Brain microvascular endothelial cell (primary cell): ENCODE measurements around the gene AP2B1.

Source experiments
- DNase-seq: peaks from one replicate; pipeline ENCODE4 v3.0.0-alpha.2; 2020
- H3K27ac ChIP-seq: fragments of 250-450 bp; sonication (Bioruptor Pico); 2 replicates; pipeline ENCODE4 v1.5.1; 2020; ENCODE audit warnings: mild to moderate bottlenecking, moderate library complexity
- H3K27me3 ChIP-seq: fragments of 250-450 bp; sonication (Bioruptor Pico); replicated peaks from 2 replicates; pipeline ENCODE4 v1.5.1; 2020; ENCODE audit warnings: mild to moderate bottlenecking
- H3K36me3 ChIP-seq: fragments of 250-450 bp; sonication (Bioruptor Pico); replicated peaks from 2 replicates; pipeline ENCODE4 v1.5.1; 2020; ENCODE audit warnings: mild to moderate bottlenecking
- H3K4me3 ChIP-seq: 2 replicates; pipeline ENCODE4 v1.5.1; 2011; ENCODE audit warnings: low read depth, mild to moderate bottlenecking, control low read depth, low read length, moderate library complexity
- in situ Hi-C: cut with HindIII; loops from 2 replicates; pipeline ENCODE4 v1.10.0; 2017; ENCODE audit warnings: low sequenced_read_pairs, low pct_ligation_motif_present
- TF ChIP-seq, protein P1 (sequence below): IDR thresholded peaks from 2 replicates; pipeline ENCODE4 v1.5.1; 2011; ENCODE audit warnings: low read depth, mild to moderate bottlenecking, moderate library complexity, low read length, control low read depth, inconsistent platforms; ENCODE audit errors: missing control alignments

Gene AP2B1

DNA sequence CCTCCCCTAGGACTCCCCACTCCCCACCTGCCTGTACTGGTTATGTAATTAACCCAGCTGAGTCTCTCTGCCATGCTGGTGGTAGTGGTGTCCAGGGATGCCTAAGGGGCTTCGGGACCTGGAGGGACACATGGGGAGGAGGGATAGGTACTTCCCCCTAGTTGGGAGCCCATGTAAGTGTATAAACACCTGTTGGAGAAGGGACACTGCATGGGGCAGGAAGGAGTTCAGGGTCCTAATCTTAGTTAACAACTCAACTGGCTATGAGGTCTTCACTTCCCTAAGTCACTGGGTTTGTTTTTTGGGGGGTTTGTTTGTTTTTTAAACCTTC lies 145.6 kb downstream of the AP2B1 start:
- H3K4me3 ChIP-seq, result no peak overlapping the region
- no peak overlapping the region for H3K27ac ChIP-seq
- H3K27me3 ChIP-seq, result no peaks in the 10 kb centered on the region
- DNase-seq, result no peak
- TF ChIP-seq, protein P1, sequence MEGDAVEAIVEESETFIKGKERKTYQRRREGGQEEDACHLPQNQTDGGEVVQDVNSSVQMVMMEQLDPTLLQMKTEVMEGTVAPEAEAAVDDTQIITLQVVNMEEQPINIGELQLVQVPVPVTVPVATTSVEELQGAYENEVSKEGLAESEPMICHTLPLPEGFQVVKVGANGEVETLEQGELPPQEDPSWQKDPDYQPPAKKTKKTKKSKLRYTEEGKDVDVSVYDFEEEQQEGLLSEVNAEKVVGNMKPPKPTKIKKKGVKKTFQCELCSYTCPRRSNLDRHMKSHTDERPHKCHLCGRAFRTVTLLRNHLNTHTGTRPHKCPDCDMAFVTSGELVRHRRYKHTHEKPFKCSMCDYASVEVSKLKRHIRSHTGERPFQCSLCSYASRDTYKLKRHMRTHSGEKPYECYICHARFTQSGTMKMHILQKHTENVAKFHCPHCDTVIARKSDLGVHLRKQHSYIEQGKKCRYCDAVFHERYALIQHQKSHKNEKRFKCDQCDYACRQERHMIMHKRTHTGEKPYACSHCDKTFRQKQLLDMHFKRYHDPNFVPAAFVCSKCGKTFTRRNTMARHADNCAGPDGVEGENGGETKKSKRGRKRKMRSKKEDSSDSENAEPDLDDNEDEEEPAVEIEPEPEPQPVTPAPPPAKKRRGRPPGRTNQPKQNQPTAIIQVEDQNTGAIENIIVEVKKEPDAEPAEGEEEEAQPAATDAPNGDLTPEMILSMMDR, result no peak
- in situ Hi-C loops, result no loop called here
- H3K36me3 ChIP-seq, result no peaks in the 10 kb centered on the region

- H3K4me3 ChIP-seq, result no peak overlapping the region
- no peak for DNase-seq
- TF ChIP-seq, protein P1, result no peak
- no peaks in the 10 kb centered on the region for H3K27me3 ChIP-seq
- H3K27ac ChIP-seq, result no peak overlapping the region
- no peaks in the 10 kb centered on the region for H3K36me3 ChIP-seq
- in situ Hi-C loops, result no loop called here
Observed at GRCh38 chr17:35733366-35733765, 146.2 kb downstream of the AP2B1 start.

GRCh38 chr17:35734396-35734795 lies 147.3 kb downstream of the AP2B1 start:
- DNase-seq, result no peak
- TF ChIP-seq, protein P1, result no peak
- Histone ChIP-seq H3K27ac (no peak overlapping the region), H3K36me3 (no peaks in the 10 kb centered on the region), H3K4me3 (no peak overlapping the region), H3K27me3 (no peaks in the 10 kb centered on the region)
- in situ Hi-C loops, result no loop called here

DNA sequence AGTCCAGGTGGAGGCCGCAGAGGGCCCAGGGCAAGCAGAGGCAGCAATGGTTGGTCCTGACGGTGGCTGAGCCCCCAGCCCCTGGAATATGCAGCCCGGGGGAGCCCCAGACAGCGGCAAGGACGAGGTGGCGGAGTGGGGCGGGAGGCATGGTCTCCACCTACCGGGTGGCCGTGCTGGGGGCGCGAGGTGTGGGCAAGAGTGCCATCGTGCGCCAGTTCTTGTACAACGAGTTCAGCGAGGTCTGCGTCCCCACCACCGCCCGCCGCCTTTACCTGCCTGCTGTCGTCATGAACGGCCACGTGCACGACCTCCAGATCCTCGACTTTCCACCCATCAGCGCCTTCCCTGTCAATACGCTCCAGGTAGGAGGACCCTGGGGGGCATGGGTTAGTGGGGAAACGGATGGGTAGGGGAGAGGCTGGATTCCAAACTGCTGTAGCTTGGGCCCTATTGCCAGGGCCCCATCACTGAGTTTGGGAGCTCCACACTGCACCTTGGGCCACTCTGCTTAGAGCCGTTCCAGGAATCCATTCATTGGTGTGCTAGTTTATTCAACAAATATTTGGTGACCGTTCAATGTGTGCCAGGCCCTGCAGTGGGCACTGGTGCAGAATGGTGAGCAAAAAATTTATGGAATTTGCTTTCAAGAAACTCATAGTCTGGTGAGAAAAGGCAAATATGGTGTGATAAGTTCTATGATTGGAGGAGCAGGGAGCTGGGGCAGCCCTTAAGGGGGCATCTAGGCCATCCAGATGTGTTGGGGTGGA lies 148.1 kb downstream of the AP2B1 start:
- no peak for DNase-seq
- in situ Hi-C loops, result no loop called here
- Histone ChIP-seq H3K36me3 (no peaks in the 10 kb centered on the region), H3K27ac (no peak overlapping the region), H3K4me3 (no peak overlapping the region), H3K27me3 (peaks cover 4% of the 10 kb centered on the region)
- TF ChIP-seq, protein P1, result no peak

- in situ Hi-C loops, result no loop called here
- H3K27me3 ChIP-seq, result peaks cover 13% of the 10 kb centered on the region
- no peak overlapping the region for H3K27ac ChIP-seq
- TF ChIP-seq, protein P1, result no peak
- no peak for DNase-seq
- H3K4me3 ChIP-seq, result no peak overlapping the region
- no peaks in the 10 kb centered on the region for H3K36me3 ChIP-seq
Observed at GRCh38 chr17:35736236-35736635, 149.1 kb downstream of the AP2B1 start.
